ENCODE results near the gene KIF1C. TPM values are rescaled to one million over a fixed set of nuclear protein-coding genes. Genes with fewer than 3 reads are reported as not detected.

KIF1C gene
- total and polyA plus RNA-seq, 12 donors, result 141 to 826 (median 592) TPM

GRCh38 chr17:5002121-5002788 is 4.5 kb downstream of the KIF1C start:
- H3K4me1 ChIP-seq, result peaks cover 13 to 37% (median 23%) of the 10 kb centered on the region in 9 donors
- TF ChIP-seq, protein P1, sequence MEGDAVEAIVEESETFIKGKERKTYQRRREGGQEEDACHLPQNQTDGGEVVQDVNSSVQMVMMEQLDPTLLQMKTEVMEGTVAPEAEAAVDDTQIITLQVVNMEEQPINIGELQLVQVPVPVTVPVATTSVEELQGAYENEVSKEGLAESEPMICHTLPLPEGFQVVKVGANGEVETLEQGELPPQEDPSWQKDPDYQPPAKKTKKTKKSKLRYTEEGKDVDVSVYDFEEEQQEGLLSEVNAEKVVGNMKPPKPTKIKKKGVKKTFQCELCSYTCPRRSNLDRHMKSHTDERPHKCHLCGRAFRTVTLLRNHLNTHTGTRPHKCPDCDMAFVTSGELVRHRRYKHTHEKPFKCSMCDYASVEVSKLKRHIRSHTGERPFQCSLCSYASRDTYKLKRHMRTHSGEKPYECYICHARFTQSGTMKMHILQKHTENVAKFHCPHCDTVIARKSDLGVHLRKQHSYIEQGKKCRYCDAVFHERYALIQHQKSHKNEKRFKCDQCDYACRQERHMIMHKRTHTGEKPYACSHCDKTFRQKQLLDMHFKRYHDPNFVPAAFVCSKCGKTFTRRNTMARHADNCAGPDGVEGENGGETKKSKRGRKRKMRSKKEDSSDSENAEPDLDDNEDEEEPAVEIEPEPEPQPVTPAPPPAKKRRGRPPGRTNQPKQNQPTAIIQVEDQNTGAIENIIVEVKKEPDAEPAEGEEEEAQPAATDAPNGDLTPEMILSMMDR (IDR thresholded peaks at IDR 0.05), result no peak
- DNase-seq (no peak), ATAC-seq (no peak)
- 90 to 91% methylated on average over 20 of the region's 20 CpGs for WGBS, 2 donors
- H3K27me3 ChIP-seq, result no peaks in the 10 kb centered on the region
- H3K36me3 ChIP-seq, result peaks cover 2 to 66% (median 60%) of the 10 kb centered on the region in 9 donors
- H3K27ac ChIP-seq, result peak overlapping the region in 2 of 10 donors; percentile 28 to 96
- intact Hi-C loops (cut with DNase I), result no loop called here
- H3K9me3 ChIP-seq, result no peaks in the 10 kb centered on the region
- no peak overlapping the region for H3K4me3 ChIP-seq

- TF ChIP-seq, protein P1 (IDR thresholded peaks at IDR 0.05), result no peak
- no peak for DNase-seq
- WGBS, 2 donors, result 82 to 86% methylated on average over 18 of the region's 18 CpGs
- no peaks in the 10 kb centered on the region for H3K27me3 ChIP-seq
- H3K27ac ChIP-seq, result no peak overlapping the region
- no peak overlapping the region for H3K4me3 ChIP-seq
- H3K36me3 ChIP-seq, result peaks cover 7 to 77% (median 71%) of the 10 kb centered on the region in 9 donors
- peaks cover 13 to 37% (median 23%) of the 10 kb centered on the region in 9 donors for H3K4me1 ChIP-seq
- intact Hi-C loops (cut with DNase I), result no loop called here
- no peak for ATAC-seq
- H3K9me3 ChIP-seq, result no peaks in the 10 kb centered on the region
Measured at GRCh38 chr17:5003214-5003867, 5.6 kb downstream of the KIF1C start.

- DNase-seq (no peak), ATAC-seq (peak in 1 of 8 donors; percentile 9)
- Histone ChIP-seq H3K4me1 (peaks cover 0 to 6% (median 0%) of the 10 kb centered on the region in 9 donors), H3K27me3 (no peaks in the 10 kb centered on the region), H3K36me3 (peaks cover 5 to 100% (median 68%) of the 10 kb centered on the region in 9 donors), H3K9me3 (no peaks in the 10 kb centered on the region), H3K4me3 (no peak overlapping the region), H3K27ac (no peak overlapping the region)
- TF ChIP-seq, protein P1 (IDR thresholded peaks at IDR 0.05), result no peak
- intact Hi-C loops (cut with DNase I), result no loop called here
- 76 to 80% methylated on average over 6 of the region's 6 CpGs for whole genome bisulfite sequencing, 2 donors
Measured at GRCh38 chr17:5011928-5012327, 14.2 kb downstream of the KIF1C start.

- TF ChIP-seq, protein P1 (IDR thresholded peaks at IDR 0.05), result no peak
- Histone ChIP-seq H3K27ac (no peak overlapping the region), H3K4me1 (peaks cover 0 to 6% (median 0%) of the 10 kb centered on the region in 9 donors), H3K4me3 (no peak overlapping the region), H3K27me3 (no peaks in the 10 kb centered on the region), H3K9me3 (no peaks in the 10 kb centered on the region), H3K36me3 (peaks cover 5 to 100% (median 67%) of the 10 kb centered on the region in 9 donors)
- DNase-seq, result no peak
- 83 to 84% methylated on average over 4 of the region's 4 CpGs for WGBS, 2 donors
- intact Hi-C loops (cut with DNase I), result no loop called here
- peak in 1 of 8 donors; percentile 7 for ATAC-seq
Measured at GRCh38 chr17:5014357-5014756, 16.6 kb downstream of the KIF1C start.
